GM18511 (cell line): ENCODE results near the gene DDX1.
"Not testable (repeated sequence)": the region's sequence is repeated elsewhere in the genome, so short reads cannot be mapped to it uniquely, and the experiment has no call there.

Source experiments
- ATAC-seq: cut with Tn5 transposase; IDR thresholded peaks from one replicate; pipeline ENCODE4 v1.9.1; 2021; ENCODE audit warnings: mild to moderate bottlenecking, moderate library complexity; ENCODE audit not compliant: unreplicated experiment

DDX1 gene

GRCh38 chr2:15591692-15592463 is at the start of gene DDX1:
TSS of gene DDX1 (plus strand) at chr2:15591868. CDS start at chr2:15591934, 66 bp downstream.
- peak; percentile 94 for ATAC-seq

DNA sequence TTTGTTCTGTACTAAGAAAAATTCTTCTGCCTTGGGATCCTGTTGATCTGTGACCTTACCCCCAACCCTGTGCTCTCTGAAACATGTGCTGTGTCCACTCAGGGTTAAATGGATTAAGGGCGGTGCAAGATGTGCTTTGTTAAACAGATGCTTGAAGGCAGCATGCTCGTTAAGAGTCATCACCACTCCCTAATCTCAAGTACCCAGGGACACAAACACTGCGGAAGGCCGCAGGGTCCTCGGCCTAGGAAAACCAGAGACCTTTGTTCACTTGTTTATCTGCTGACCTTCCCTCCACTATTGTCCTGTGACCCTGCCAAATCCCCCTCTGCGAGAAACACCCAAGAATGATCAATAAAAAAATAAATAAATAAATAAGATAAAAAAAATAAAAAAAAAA is 49.4 kb upstream of the DDX1 start:
- not testable (repeated sequence) for ATAC-seq

DNA sequence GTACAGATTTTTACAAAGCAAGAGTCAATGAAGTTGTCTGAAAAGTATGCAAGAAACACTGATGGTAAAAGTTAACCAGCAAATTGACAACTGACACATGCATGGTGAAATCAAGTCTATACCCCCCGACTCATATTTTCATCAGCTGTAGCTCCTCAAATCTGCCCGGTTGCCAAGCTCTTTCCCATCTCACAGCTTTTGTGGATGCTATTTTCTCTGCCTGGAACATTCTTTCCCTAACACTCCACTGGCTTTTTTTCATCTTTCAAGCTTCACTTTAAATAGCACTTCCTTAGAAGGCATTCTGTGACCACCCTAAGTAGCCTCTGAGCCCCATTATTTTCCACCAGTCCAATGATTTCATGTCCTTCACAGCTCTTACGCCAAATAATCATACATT is 48.6 kb upstream of the DDX1 start:
- no peak for ATAC-seq

- no peak for ATAC-seq
These were observed 48.1 kb upstream of the DDX1 start for GRCh38 chr2:15543541-15543940.

DNA sequence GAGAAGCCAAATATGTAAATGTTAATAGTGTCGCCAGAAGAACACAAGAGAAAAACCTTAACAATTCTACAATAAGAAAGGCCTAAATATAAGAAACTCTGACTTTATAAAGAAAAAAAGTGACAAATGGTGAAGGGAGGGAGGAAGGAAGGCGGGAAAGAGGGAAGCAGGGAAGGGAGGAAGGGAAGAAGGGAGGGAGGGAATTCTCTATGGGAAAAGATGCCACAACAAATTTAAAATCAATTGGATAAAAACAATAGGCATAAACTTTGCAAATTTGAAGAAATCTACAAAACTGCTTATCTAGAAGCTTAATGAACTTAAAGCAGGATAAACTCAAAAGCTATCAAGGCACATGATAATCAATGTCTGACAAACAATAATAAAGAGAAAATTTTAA is 47.4 kb upstream of the DDX1 start:
- ATAC-seq = no peak

DNA sequence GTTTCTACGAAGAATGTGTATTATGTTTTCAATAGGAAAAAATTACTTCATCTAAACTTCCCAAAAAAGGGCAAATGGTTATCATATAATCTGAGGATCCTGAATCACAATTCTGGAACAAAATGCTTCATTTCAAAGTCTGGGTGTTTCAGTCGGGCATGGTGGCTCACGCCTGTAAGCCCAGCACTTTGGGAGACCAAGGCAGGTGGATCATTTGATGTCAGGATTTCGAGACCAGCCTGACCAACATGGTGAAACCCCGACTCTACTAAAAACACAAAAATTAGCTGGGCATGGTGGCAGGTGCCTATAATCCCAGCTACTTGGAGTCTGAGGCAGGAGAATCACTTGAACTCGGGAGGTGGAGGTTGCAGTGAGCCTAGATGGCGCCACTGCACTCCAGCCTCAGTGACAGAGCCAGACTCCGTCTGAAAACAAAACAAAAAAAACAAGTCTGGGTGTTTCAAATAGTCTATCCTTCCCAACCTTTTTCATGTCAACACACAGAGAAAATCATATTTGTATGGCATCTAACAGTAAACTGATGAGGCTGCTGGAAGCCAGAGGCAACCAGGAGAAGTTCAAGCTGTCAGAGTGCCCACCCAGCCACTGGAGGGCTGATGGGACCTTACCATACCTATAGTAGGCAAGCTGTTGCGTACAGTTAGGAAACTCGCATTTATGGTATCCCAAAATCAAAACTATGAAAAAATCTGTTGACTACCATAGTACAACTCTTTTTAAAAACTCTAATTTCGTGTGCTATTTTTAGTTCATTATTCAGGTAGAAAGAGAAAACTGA is 45.2 kb upstream of the DDX1 start:
- no peak for ATAC-seq

DNA sequence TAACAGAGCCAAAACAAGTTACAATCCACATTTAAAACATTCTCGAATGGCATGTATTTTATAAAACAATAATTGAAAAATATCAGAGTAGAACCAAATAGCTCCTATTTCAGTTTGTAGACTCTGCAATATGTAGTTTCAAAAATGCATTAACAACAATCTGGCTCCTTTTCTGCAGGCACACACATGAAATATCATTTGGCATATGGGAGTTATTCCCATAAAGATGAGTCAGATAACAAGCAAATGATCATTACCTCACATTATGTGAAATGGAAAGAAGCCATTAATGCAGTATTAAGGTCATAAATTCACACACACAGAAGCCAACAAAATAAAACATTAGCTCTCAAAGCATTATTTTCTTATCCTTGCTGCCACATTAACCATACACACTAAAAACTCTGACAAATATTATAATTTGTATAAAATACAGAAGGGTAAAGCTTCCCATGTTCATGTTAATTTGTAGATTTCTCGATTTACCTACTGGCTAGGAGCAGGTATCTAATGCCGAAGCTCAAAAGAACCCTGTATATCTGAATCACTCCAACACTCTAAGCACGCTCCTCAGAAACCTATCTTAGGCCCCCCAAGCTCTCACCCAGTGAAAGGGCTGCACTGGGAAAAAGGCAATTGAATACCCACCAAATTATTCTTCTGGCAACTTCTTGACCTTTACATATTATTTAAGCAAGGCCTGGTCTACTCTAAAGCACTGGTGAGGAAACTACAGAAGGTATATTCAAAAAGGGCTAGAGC is 44.4 kb upstream of the DDX1 start:
- ATAC-seq = no peak

DNA sequence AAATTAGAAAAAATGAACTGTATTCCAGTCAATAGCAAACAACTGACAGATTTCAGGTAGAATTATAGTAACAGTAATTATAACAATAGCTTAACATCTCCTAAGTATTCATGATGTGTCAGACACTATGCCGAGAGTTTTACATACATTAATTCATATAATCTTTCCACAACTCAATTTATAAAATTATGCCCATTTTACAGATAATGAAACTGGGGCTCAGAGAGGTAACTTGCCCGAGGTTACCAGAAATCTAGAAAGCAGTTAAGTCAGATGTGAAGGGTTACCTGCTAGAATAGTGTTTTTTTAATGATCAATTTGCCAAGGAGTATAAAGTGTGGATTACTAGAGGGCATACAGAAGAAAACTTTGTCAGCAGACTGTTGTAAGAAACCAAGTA is 42.7 kb upstream of the DDX1 start:
- ATAC-seq = no peak

DNA sequence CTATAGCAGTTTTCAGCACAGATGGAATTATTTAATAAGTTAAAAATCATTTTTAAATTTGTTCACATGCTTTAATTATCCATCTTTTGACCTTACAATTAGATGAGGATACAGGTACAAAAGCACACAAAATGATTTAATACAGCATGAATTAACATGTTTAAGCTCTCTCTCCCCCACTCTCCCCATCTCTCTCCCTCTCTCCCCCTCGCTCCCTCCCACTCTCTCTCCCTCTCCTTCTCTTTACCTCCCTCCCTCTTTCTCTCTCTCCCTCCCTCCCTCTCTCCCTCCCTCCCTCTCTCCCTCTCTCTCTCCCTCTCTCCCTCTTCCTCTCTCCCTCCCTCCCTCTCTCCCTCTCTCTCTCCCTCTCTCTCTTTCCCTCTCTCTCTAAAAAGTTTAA is 38.1 kb upstream of the DDX1 start:
- no peak for ATAC-seq

DNA sequence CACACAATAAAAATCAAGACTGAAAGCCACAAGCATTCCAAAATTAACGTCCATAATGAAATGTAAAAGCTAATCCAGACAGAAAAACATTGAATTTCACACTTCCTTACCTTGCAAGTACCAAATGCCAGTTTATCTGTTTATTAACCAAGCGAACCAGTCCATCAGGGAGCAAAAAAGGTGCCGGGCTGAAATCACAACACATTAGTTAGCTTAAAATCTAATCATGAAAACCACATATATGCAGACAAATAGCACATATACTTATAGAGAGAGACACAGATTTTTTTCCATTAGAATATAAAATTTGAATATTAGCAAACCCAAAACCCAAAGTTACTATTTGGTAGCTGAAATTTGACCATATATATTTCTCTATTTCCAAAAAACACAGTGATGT is 37.7 kb upstream of the DDX1 start:
- ATAC-seq = no peak

DNA sequence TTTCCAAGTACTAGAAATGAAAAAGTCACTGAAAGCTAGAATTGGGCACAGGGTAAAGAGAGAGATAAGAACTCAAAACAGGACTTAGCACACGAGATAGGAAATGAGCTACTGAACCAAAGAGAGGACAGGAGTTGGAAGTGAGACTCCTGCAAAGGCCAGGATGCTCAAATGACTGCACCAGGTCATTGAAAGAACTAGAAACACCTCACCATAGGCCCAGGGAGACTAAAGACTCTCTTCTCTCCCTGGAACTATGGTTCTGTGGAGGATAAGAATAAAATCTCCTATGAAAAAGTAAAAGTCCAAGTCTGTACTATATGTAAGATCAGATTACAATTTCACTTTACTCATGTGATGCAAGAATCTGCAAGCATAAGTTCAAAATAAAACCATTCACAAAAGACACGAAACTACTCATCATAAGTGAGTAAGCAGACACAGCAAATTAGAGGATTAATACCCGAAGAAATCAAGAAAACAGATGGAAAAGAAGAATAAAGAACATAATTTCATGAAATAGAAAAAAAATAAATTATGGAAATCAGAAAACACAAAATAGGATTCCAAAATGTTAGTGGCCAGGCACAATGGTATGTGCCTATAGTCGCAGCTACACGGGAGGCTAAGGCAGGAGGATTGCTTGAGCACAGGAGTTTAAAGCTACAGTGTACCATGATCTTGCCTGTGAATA is 37.0 kb upstream of the DDX1 start:
- no peak for ATAC-seq

GRCh38 chr2:15555760-15556193 is 35.9 kb upstream of the DDX1 start:
- ATAC-seq = no peak

DNA sequence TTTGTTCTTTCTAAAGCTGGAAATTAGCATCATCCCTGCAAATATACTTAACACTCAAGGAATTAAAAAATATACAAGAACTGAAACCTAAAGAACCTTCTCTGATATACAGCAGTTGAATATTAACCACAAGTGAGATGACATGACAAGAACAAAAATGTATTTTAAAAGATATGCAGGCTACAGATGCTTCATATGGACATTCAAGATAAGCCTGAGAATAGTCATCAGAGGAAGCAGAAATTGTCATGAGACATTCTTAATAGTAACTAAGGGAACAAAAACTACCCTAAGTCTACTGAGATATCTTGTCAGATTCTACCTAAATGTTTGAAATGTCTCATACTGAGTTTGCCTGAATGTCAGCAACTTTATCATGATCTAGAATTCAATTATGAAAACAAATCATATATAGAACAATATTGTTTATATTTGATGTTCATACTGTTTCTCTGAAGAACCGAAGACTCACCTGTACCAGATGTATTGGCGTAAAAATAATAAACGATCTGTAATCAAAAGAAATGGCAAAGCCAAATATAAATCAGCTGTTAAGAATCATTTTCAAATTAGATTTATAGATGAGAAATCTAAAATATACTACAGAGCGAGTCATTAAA is 35.2 kb upstream of the DDX1 start:
- ATAC-seq = no peak

GRCh38 chr2:15557887-15558311 is 33.8 kb upstream of the DDX1 start:
- no peak for ATAC-seq

- no peak for ATAC-seq
These were observed 32.1 kb upstream of the DDX1 start for GRCh38 chr2:15559379-15560139.

DNA sequence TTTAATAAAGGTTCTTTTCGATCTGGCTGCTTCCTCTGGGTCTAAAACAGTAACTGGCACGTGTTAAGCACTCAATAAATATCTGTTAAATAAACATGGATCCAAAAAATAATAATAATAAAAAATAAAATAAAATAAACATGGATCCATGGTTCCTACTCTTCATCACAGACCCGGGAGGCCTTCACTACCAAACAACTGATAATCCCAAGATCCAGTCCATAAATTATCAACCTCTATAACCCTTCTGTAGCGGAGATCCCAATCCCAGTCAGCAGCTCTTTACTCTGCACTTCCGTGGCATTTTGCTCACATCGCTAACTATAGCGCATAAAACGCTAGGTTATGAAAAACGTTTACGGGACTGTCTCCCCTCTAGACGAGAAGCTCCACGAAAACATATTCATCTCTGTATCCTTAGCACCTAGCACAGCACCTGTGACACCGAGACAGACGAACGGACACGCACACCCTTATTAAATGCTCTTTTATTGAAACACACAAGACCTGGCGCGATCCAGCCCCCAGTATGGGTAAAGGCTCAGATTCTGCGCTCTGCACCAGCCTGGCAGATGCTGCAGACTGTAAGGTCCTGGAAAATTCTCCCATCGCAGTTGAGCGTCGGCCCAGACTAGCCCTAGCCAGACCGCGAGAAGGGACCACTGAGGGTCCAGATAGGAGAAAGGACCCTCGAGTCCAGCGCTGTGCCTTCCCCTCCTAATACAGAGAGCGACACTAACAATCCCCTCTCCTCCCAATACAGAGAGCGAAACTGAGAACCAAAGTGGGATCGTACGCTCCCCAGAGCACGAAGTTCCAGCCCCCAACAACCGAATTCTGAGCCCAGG is 31.3 kb upstream of the DDX1 start:
- peak; percentile 64 for ATAC-seq

- peak; percentile 86 for ATAC-seq
These were observed 30.6 kb upstream of the DDX1 start, which contains the start of gene NBAS for GRCh38 chr2:15560988-15561573. TSS of gene NBAS (minus strand) at chr2:15561334. CDS start at chr2:15561304, 30 bp downstream.
